AG09309 (cell line): ENCODE data around the gene PBX4.

Source experiments
- DNase-seq: peaks from one replicate; pipeline ENCODE4 v3.0.0-alpha.2; 2010; ENCODE audit warnings: low read depth
- H3K4me3 ChIP-seq: 2 replicates; pipeline ENCODE4 v1.5.1; 2011; ENCODE audit warnings: mild to moderate bottlenecking, low read depth, low read length, moderate library complexity; ENCODE audit not compliant: control insufficient read depth
- CTCF ChIP-seq: IDR thresholded peaks from 2 replicates; pipeline ENCODE4 v1.5.1; 2011; ENCODE audit warnings: mild to moderate bottlenecking, low read depth, low read length, inconsistent platforms; ENCODE audit not compliant: insufficient read depth, control insufficient read depth; ENCODE audit errors: missing control alignments

PBX4 gene

GRCh38 chr19:19661141-19661674, 42.7 kb upstream of the PBX4 start:
- DNase-seq, result no peak
- no peak for TF ChIP-seq CTCF
- H3K4me3 ChIP-seq, result no peak overlapping the region

GRCh38 chr19:19659646-19660245, 41.3 kb upstream of the PBX4 start:
- no peak for TF ChIP-seq CTCF
- H3K4me3 ChIP-seq, result no peak overlapping the region
- no peak for DNase-seq

- H3K4me3 ChIP-seq, result no peak overlapping the region
- no peak for DNase-seq
- no peak for TF ChIP-seq CTCF
Measured at GRCh38 chr19:19657397-19657783, 38.9 kb upstream of the PBX4 start.

- no peak for DNase-seq
- TF ChIP-seq CTCF, result no peak
- no peak overlapping the region for H3K4me3 ChIP-seq
Measured at GRCh38 chr19:19656451-19657396, 38.2 kb upstream of the PBX4 start.

GRCh38 chr19:19655641-19656343, 37.3 kb upstream of the PBX4 start:
- no peak for DNase-seq
- H3K4me3 ChIP-seq, result no peak overlapping the region
- TF ChIP-seq CTCF, result no peak

- TF ChIP-seq CTCF, result no peak
- H3K4me3 ChIP-seq, result no peak overlapping the region
- no peak for DNase-seq
Measured at GRCh38 chr19:19655051-19655594, 36.6 kb upstream of the PBX4 start.
